ENCODE measurements around the gene C10orf95.

Gene C10orf95

GRCh38 chr10:102433619-102434046, 17.7 kb downstream of the C10orf95 start:
- DNase-seq, result no peak

- peak; percentile 95 for DNase-seq
Measured at GRCh38 chr10:102432162-102432950, 19.0 kb downstream of the C10orf95 start, which contains the start of gene CUEDC2. Gene CUEDC2, minus strand, starts transcription at chr10:102432574. Its CDS starts 7,386 bp downstream, at chr10:102425188.

- DNase-seq, result no peak
Measured at GRCh38 chr10:102431452-102432124, 19.8 kb downstream of the C10orf95 start.

GRCh38 chr10:102429468-102429867, 21.9 kb downstream of the C10orf95 start:
- no peak for DNase-seq

- no peak for DNase-seq
Measured at GRCh38 chr10:102426803-102427287, 24.5 kb downstream of the C10orf95 start.

GRCh38 chr10:102425444-102425843, 25.9 kb downstream of the C10orf95 start:
- DNase-seq, result no peak

GRCh38 chr10:102424916-102425315, 26.4 kb downstream of the C10orf95 start:
- DNase-seq, result no peak

- no peak for DNase-seq
Measured at GRCh38 chr10:102424145-102424544, 27.2 kb downstream of the C10orf95 start.

- no peak for DNase-seq
Measured at GRCh38 chr10:102423372-102423968, 27.9 kb downstream of the C10orf95 start.

- DNase-seq, result no peak
Measured at GRCh38 chr10:102422545-102423129, 28.7 kb downstream of the C10orf95 start.

GRCh38 chr10:102421757-102422512, 29.4 kb downstream of the C10orf95 start:
- no peak for DNase-seq

- DNase-seq, result no peak
Measured at GRCh38 chr10:102421507-102421756, 29.9 kb downstream of the C10orf95 start.

GRCh38 chr10:102420714-102421506, 30.4 kb downstream of the C10orf95 start, which contains the start of gene FBXL15:
Gene FBXL15, plus strand, starts transcription at chr10:102420836. Its CDS starts 294 bp downstream, at chr10:102421130.
- peak; percentile 88 for DNase-seq

- no peak for DNase-seq
Measured at GRCh38 chr10:102420181-102420713, 31.1 kb downstream of the C10orf95 start.

- peak; percentile 65 for DNase-seq
Measured at GRCh38 chr10:102419269-102420180, 31.8 kb downstream of the C10orf95 start.

GRCh38 chr10:102418622-102419268, 32.6 kb downstream of the C10orf95 start, which contains the start of gene PSD:
Gene PSD, minus strand, starts transcription at chr10:102418785. Its CDS starts 1,747 bp downstream, at chr10:102417038.
- no peak for DNase-seq

- DNase-seq, result no peak
Measured at GRCh38 chr10:102416695-102417094, 34.6 kb downstream of the C10orf95 start.

- no peak for DNase-seq
Measured at GRCh38 chr10:102416283-102416682, 35.1 kb downstream of the C10orf95 start.

- no peak for DNase-seq
Measured at GRCh38 chr10:102414749-102415148, 36.6 kb downstream of the C10orf95 start.
